HepG2 (cell line): ENCODE measurements around the gene ADCY7. TPM values are rescaled to one million over a fixed set of nuclear protein-coding genes. Genes with fewer than 3 reads are reported as not detected.

ENCODE experiments used
- BCL3 ChIP-seq: sonication (generic); formaldehyde crosslinking; IDR thresholded peaks from 2 replicates; pipeline ENCODE4 v1.5.1; 2020; ENCODE audit warnings: mild to moderate bottlenecking, missing genetic modification reagents, moderate library complexity
- FOXO1 ChIP-seq: sonication (generic); formaldehyde crosslinking; IDR thresholded peaks from 2 replicates; pipeline ENCODE4 v1.4.0; 2020; ENCODE audit warnings: missing genetic modification reagents
- GPBP1L1 ChIP-seq: sonication (generic); formaldehyde crosslinking; IDR thresholded peaks from 2 replicates; pipeline ENCODE4 v1.5.0; 2020; ENCODE audit warnings: mild to moderate bottlenecking, missing genetic modification reagents
- HNRNPL ChIP-seq: fragments of 200-400 bp; formaldehyde crosslinking; IDR thresholded peaks from 2 replicates; pipeline ENCODE4 v1.6.1; 2017; ENCODE audit warnings: mild to moderate bottlenecking, low read depth, low read length
- SYNCRIP ChIP-seq: fragments of 200-400 bp; formaldehyde crosslinking; IDR thresholded peaks from 2 replicates; pipeline ENCODE4 v1.6.1; 2018; ENCODE audit warnings: mild to moderate bottlenecking, low read depth, low read length; ENCODE audit not compliant: insufficient read depth
- TIGD3 ChIP-seq: sonication (generic); formaldehyde crosslinking; IDR thresholded peaks from 2 replicates; pipeline ENCODE4 v1.5.1; 2020; ENCODE audit warnings: mild to moderate bottlenecking, missing genetic modification reagents, borderline replicate concordance
- ZNF180 ChIP-seq: sonication (generic); formaldehyde crosslinking; IDR thresholded peaks from 2 replicates; pipeline ENCODE4 v1.4.0; 2020; ENCODE audit warnings: low read depth, missing genetic modification reagents, borderline replicate concordance
- ZNF510 ChIP-seq: sonication (generic); formaldehyde crosslinking; IDR thresholded peaks from 2 replicates; pipeline ENCODE4 v1.4.0; 2020; ENCODE audit warnings: low read depth, mild to moderate bottlenecking, missing genetic modification reagents
- ZNF614 ChIP-seq: IDR thresholded peaks from 2 replicates; pipeline ENCODE4 v1.6.1; 2018; ENCODE audit warnings: missing biosample characterization, missing genetic modification reagents, inconsistent platforms, borderline replicate concordance
- ZNF616 ChIP-seq: sonication (generic); formaldehyde crosslinking; IDR thresholded peaks from 2 replicates; pipeline ENCODE4 v1.5.0; 2020; ENCODE audit warnings: low read depth, mild to moderate bottlenecking, missing genetic modification reagents
- ZNF619 ChIP-seq: sonication (generic); formaldehyde crosslinking; IDR thresholded peaks from 2 replicates; pipeline ENCODE4 v1.4.0; 2020; ENCODE audit warnings: mild to moderate bottlenecking, missing genetic modification reagents
- ZNF776 ChIP-seq: sonication (generic); formaldehyde crosslinking; IDR thresholded peaks from 2 replicates; pipeline ENCODE4 v1.4.0; 2020; ENCODE audit warnings: mild to moderate bottlenecking, missing genetic modification reagents
- ZNF782 ChIP-seq: sonication (generic); formaldehyde crosslinking; IDR thresholded peaks from 2 replicates; pipeline ENCODE4 v1.4.0; 2020; ENCODE audit warnings: missing genetic modification reagents, mild to moderate bottlenecking, borderline replicate concordance
- ZNF883 ChIP-seq: sonication (generic); formaldehyde crosslinking; IDR thresholded peaks from 2 replicates; pipeline ENCODE4 v1.5.1; 2020; ENCODE audit warnings: mild to moderate bottlenecking, missing genetic modification reagents; ENCODE audit errors: not compliant biosample characterization
- polyA plus RNA-seq, 8 experiments: library from polyadenylated mRNA; depleted of rRNA in 3 of 8; stranded (reverse) in 7 of 8; unstranded in 1 of 8; fragments of >200 nt; fragmentation: Illumina TruSeq in 4 of 8; extraction: Trizol in 4 of 8; gene quantifications; 2 replicates each; pipeline versions ENCODE4 v1.2.1 to v1.2.3, GENCODE V29; 2011 to 2016; ENCODE audit warnings: low read depth in 4 of 8, missing spikeins in 1 of 8, mixed read lengths in 1 of 8; ENCODE audit not compliant: insufficient read depth in 1 of 8
- total RNA-seq, 5 experiments: library from RNA; depleted of rRNA; stranded (reverse); fragments of >200 nt; fragmentation: Illumina TruSeq; extraction: Trizol; gene quantifications; 2 replicates each; pipeline ENCODE4 v1.2.3, GENCODE V29; 2016; ENCODE audit warnings: low read depth in 1 of 5
- TF ChIP-seq, protein P1 (sequence below): sonication (generic); formaldehyde crosslinking; IDR thresholded peaks from 2 replicates; pipeline ENCODE4 v1.8.1; 2023; ENCODE audit warnings: mild to moderate bottlenecking, missing genetic modification reagents
- TF ChIP-seq, protein P2 (sequence below): sonication (generic); formaldehyde crosslinking; IDR thresholded peaks from 2 replicates; pipeline ENCODE4 v1.4.0; 2020; ENCODE audit warnings: missing genetic modification reagents

ADCY7 gene
- total and polyA plus RNA-seq, 2 of the 13 experiments (the other 11 are each of a cell fraction or from before 2014, with no cell fraction given): 2.2 to 4.3 TPM

GRCh38 chr16:50282955-50283631 is 16.7 kb downstream of the ADCY7 start (continued):
- TF ChIP-seq, protein P1, sequence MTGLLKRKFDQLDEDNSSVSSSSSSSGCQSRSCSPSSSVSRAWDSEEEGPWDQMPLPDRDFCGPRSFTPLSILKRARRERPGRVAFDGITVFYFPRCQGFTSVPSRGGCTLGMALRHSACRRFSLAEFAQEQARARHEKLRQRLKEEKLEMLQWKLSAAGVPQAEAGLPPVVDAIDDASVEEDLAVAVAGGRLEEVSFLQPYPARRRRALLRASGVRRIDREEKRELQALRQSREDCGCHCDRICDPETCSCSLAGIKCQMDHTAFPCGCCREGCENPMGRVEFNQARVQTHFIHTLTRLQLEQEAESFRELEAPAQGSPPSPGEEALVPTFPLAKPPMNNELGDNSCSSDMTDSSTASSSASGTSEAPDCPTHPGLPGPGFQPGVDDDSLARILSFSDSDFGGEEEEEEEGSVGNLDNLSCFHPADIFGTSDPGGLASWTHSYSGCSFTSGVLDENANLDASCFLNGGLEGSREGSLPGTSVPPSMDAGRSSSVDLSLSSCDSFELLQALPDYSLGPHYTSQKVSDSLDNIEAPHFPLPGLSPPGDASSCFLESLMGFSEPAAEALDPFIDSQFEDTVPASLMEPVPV (CRISPR knock-in tag): no peak
- no peak for TF ChIP-seq ZNF776 (CRISPR knock-in tag)
- peak; percentile 71; the same call in 1 of the 2 replicates for TF ChIP-seq HNRNPL
- TF ChIP-seq, protein P2, sequence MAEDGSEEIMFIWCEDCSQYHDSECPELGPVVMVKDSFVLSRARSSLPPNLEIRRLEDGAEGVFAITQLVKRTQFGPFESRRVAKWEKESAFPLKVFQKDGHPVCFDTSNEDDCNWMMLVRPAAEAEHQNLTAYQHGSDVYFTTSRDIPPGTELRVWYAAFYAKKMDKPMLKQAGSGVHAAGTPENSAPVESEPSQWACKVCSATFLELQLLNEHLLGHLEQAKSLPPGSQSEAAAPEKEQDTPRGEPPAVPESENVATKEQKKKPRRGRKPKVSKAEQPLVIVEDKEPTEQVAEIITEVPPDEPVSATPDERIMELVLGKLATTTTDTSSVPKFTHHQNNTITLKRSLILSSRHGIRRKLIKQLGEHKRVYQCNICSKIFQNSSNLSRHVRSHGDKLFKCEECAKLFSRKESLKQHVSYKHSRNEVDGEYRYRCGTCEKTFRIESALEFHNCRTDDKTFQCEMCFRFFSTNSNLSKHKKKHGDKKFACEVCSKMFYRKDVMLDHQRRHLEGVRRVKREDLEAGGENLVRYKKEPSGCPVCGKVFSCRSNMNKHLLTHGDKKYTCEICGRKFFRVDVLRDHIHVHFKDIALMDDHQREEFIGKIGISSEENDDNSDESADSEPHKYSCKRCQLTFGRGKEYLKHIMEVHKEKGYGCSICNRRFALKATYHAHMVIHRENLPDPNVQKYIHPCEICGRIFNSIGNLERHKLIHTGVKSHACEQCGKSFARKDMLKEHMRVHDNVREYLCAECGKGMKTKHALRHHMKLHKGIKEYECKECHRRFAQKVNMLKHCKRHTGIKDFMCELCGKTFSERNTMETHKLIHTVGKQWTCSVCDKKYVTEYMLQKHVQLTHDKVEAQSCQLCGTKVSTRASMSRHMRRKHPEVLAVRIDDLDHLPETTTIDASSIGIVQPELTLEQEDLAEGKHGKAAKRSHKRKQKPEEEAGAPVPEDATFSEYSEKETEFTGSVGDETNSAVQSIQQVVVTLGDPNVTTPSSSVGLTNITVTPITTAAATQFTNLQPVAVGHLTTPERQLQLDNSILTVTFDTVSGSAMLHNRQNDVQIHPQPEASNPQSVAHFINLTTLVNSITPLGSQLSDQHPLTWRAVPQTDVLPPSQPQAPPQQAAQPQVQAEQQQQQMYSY (CRISPR knock-in tag): no peak
- TF ChIP-seq GPBP1L1 (CRISPR knock-in tag): no peak
- 0 out of 2 replicates have a peak, but pooled peaks have one; percentile 47 for TF ChIP-seq BCL3
- TF ChIP-seq ZNF614 (CRISPR knock-in tag): peak; percentile 78; the same call in 1 of the 2 replicates
- no peak for TF ChIP-seq SYNCRIP
- TF ChIP-seq ZNF883: no peak
- TF ChIP-seq FOXO1 (CRISPR knock-in tag): peak; percentile 55; the same call in 1 of the 2 replicates
- no peak for TF ChIP-seq ZNF510 (CRISPR knock-in tag)
- TF ChIP-seq TIGD3 (CRISPR knock-in tag): no peak
- TF ChIP-seq ZNF180 (CRISPR knock-in tag): no peak
- TF ChIP-seq ZNF616 (CRISPR knock-in tag): no peak
- peak; percentile 66; the same call in 1 of the 2 replicates for TF ChIP-seq ZNF619 (CRISPR knock-in tag)
- TF ChIP-seq ZNF782 (CRISPR knock-in tag): 0 out of 2 replicates have a peak, but pooled peaks have one; percentile 38
